AG04450 (cell line): ENCODE data around the gene MAL. TPM values are rescaled to one million over a fixed set of nuclear protein-coding genes. Genes with fewer than 3 reads are reported as not detected.

Experiments used
- CTCF ChIA-PET: fragments of 300-600, 350-600 bp; formaldehyde crosslinking; extraction: SDS; loops from one replicate; lab custom pipeline; 2022; ENCODE audit warnings: antibody characterized with exemption, inconsistent platforms; lab: Charles Lee
- POLR2A ChIA-PET: fragments of 350-600 bp; formaldehyde crosslinking; extraction: SDS; loops from one replicate; lab custom pipeline; 2021; ENCODE audit warnings: antibody characterized with exemption, inconsistent platforms; lab: Yijun Ruan, JAX
- DNase-seq: peaks from one replicate; pipeline ENCODE4 v3.0.0-alpha.2; 2011; ENCODE audit warnings: low read depth, low spot score
- H3K27ac ChIP-seq: one replicate; pipeline ENCODE4 v1.5.1; 2012; ENCODE audit warnings: low read depth, low read length, control low read depth
- H3K27me3 ChIP-seq: one replicate; pipeline ENCODE4 v1.6.0; 2012; ENCODE audit warnings: low read length; ENCODE audit not compliant: control insufficient read depth, insufficient read depth
- H3K4me3 ChIP-seq: 2 replicates; pipeline ENCODE4 v1.5.1; 2011; ENCODE audit warnings: mild to moderate bottlenecking, low read depth, low read length, control low read depth
- H3K9me3 ChIP-seq: 2 replicates; pipeline ENCODE4 v1.5.1; 2012; ENCODE audit warnings: low read length; ENCODE audit not compliant: control insufficient read depth, insufficient read depth
- CTCF ChIP-seq: IDR thresholded peaks from 2 replicates; pipeline ENCODE4 v1.5.1; 2011; ENCODE audit warnings: low read depth, low read length, control low read depth, inconsistent platforms
- polyA plus RNA-seq: library from polyadenylated mRNA; depleted of rRNA; stranded (reverse); fragments of >200 nt; gene quantifications from 2 replicates; pipeline ENCODE4 v1.2.3, GENCODE V29; 2011

The MAL gene
- polyA plus RNA-seq, 1 experiment, result not detected

GRCh38 chr2:95049961-95050360 lies 24.5 kb downstream of the MAL start:
- peaks cover 16% of the 10 kb centered on the region for H3K27me3 ChIP-seq
- no peaks in the 10 kb centered on the region; the same call in 1 of the 2 replicates for H3K9me3 ChIP-seq
- no peak overlapping the region for H3K4me3 ChIP-seq
- no peak for TF ChIP-seq CTCF
- no peak overlapping the region for H3K27ac ChIP-seq
- ChIA-PET POLR2A (no interaction called here), CTCF (no interaction called here)
- DNase-seq, result no peak

GRCh38 chr2:95050385-95051300 lies 25.1 kb downstream of the MAL start:
- DNase-seq, result no peak
- POLR2A ChIA-PET, result no interaction called here
- no peak overlapping the region for H3K27ac ChIP-seq
- no peak for TF ChIP-seq CTCF
- CTCF ChIA-PET, result interaction anchor here (1.1 kb wide), 1 partner anchor 28 kb away, joined by 3 read pairs; no protein-coding TSS in a partner anchor
- H3K27me3 ChIP-seq, result peaks cover 19% of the 10 kb centered on the region
- H3K9me3 ChIP-seq, result no peaks in the 10 kb centered on the region; the same call in 1 of the 2 replicates
- H3K4me3 ChIP-seq, result no peak overlapping the region

GRCh38 chr2:95051626-95052025 lies 26.1 kb downstream of the MAL start:
- Histone ChIP-seq H3K9me3 (no peaks in the 10 kb centered on the region; the same call in 1 of the 2 replicates), H3K27me3 (peaks cover 22% of the 10 kb centered on the region), H3K27ac (no peak overlapping the region), H3K4me3 (no peak overlapping the region)
- ChIA-PET POLR2A (no interaction called here), CTCF (no interaction called here)
- no peak for DNase-seq
- TF ChIP-seq CTCF, result no peak

- peaks cover 22% of the 10 kb centered on the region for H3K27me3 ChIP-seq
- POLR2A ChIA-PET, result no interaction called here
- CTCF ChIA-PET, result interaction anchor here (3.8 kb wide), 1 partner anchor 26 kb away, joined by 24 read pairs; no protein-coding TSS in a partner anchor
Measured at GRCh38 chr2:95052307-95052706, 26.8 kb downstream of the MAL start.

More at GRCh38 chr2:95052307-95052706, 26.8 kb downstream of the MAL start:
- DNase-seq, result no peak
- no peak overlapping the region for H3K4me3 ChIP-seq
- H3K9me3 ChIP-seq, result no peaks in the 10 kb centered on the region; the same call in 1 of the 2 replicates
- no peak overlapping the region for H3K27ac ChIP-seq
- no peak for TF ChIP-seq CTCF
